Activated T-helper 2 cell treated with anti-CD3 and anti-CD28 coated beads, Interferon-gamma antibody, Interleukin-2, Interleukin-4, amounts not matched to agents 10 μg/mL and 5 μg/mL and 100 μg/mL, durations not matched to agents 14 hours and 24 hours and 36 hours (primary cell): Measurements from ENCODE around the gene POLH. TPM values are rescaled to one million over a fixed set of nuclear protein-coding genes. Genes with fewer than 3 reads are reported as not detected.
"Not testable (repeated sequence)": the region's sequence is repeated elsewhere in the genome, so short reads cannot be mapped to it uniquely, and the experiment has no call there.

ENCODE experiments used
- DNase-seq: peaks from one replicate; pipeline ENCODE4 v3.0.0; 2021; ENCODE audit warnings: low spot score
- H3K27ac Mint-ChIP-seq: one replicate; pipeline ENCODE4 v1.8.0; 2021; ENCODE audit warnings: mixed read lengths
- H3K27me3 Mint-ChIP-seq: one replicate; pipeline ENCODE4 v1.8.0; 2021; ENCODE audit warnings: low read depth, mixed read lengths
- H3K36me3 Mint-ChIP-seq: one replicate; pipeline ENCODE4 v1.8.0; 2021; ENCODE audit warnings: low read depth, mixed read lengths
- H3K4me1 Mint-ChIP-seq: one replicate; pipeline ENCODE4 v1.8.0; 2021; ENCODE audit warnings: low read depth, mixed read lengths
- H3K4me3 Mint-ChIP-seq: one replicate; pipeline ENCODE4 v1.8.0; 2021; ENCODE audit warnings: low read depth, mild to moderate bottlenecking, moderate library complexity, mixed read lengths
- H3K9me3 Mint-ChIP-seq: one replicate; pipeline ENCODE4 v1.8.0; 2021; ENCODE audit warnings: mixed read lengths
- intact Hi-C: fragments of 100-400 bp; cut with micrococcal nuclease; formaldehyde crosslinking; loops from one replicate; pipeline ENCODE4 v1.15.1; 2023
- total RNA-seq: library from RNA; stranded (reverse); gene quantifications from 2 replicates; pipeline ENCODE4 v1.2.3, GENCODE V29; 2022

POLH gene
- total RNA-seq, 1 donor from 2014 or later: 35.7 TPM

- Mint-ChIP-seq H3K27me3 (no peaks in the 10 kb centered on the region), H3K4me1 (peaks cover 33% of the 10 kb centered on the region), H3K36me3 (peaks cover 55% of the 10 kb centered on the region), H3K9me3 (no peaks in the 10 kb centered on the region), H3K4me3 (peak overlapping the region; percentile 65), H3K27ac (peak overlapping the region; percentile 36)
- intact Hi-C loops: loop anchor here (5.0 kb wide), 1 partner anchor 145 kb away; the partner anchor contains the start of gene VEGFA
- DNase-seq: no peak
Measured at GRCh38 chr6:43627008-43627825, 51.2 kb downstream of the POLH start.

- Mint-ChIP-seq H3K4me3 (peak overlapping the region; percentile 100), H3K9me3 (no peaks in the 10 kb centered on the region), H3K27me3 (no peaks in the 10 kb centered on the region), H3K36me3 (peaks cover 42% of the 10 kb centered on the region), H3K4me1 (peaks cover 33% of the 10 kb centered on the region), H3K27ac (peak overlapping the region; percentile 91)
- peak; percentile 45 for DNase-seq
- intact Hi-C loops: loop anchor here (1.0 to 5.0 kb wide), 6 partner anchors 16 to 698 kb away; partner anchors contain the start of genes MRPL14, POLH, POLR1C and RSPH9
Measured at GRCh38 chr6:43628393-43629103, 52.6 kb downstream of the POLH start.

GRCh38 chr6:43629104-43629504, 53.1 kb downstream of the POLH start, which contains the start of gene GTPBP2:
GTPBP2 (minus strand) TSS chr6:43629264; CDS start chr6:43629162, 102 bp downstream.
- Mint-ChIP-seq H3K4me1 (peaks cover 36% of the 10 kb centered on the region), H3K27me3 (no peaks in the 10 kb centered on the region), H3K9me3 (no peaks in the 10 kb centered on the region), H3K36me3 (peaks cover 37% of the 10 kb centered on the region), H3K27ac (peak within 1 kb of the TSS; percentile 98), H3K4me3 (peak within 1 kb of the TSS; percentile 100)
- intact Hi-C loops: loop anchor here (1.0 to 5.0 kb wide), 6 partner anchors 16 to 698 kb away; partner anchors contain the start of genes MRPL14, POLH, POLR1C and RSPH9
- DNase-seq: peak; percentile 97

GRCh38 chr6:43629505-43630300, 53.7 kb downstream of the POLH start:
- Mint-ChIP-seq H3K4me3 (peak overlapping the region; percentile 100), H3K4me1 (peaks cover 37% of the 10 kb centered on the region), H3K9me3 (no peaks in the 10 kb centered on the region), H3K36me3 (peaks cover 33% of the 10 kb centered on the region), H3K27ac (peak overlapping the region; percentile 98), H3K27me3 (no peaks in the 10 kb centered on the region)
- intact Hi-C loops: loop anchor here (1.0 to 5.0 kb wide), 6 partner anchors 15 to 699 kb away; partner anchors contain the start of genes MRPL14, POLH, POLR1C and RSPH9
- DNase-seq: peak; percentile 90

GRCh38 chr6:43630980-43631619, 55.1 kb downstream of the POLH start:
- Mint-ChIP-seq H3K4me1 (peaks cover 45% of the 10 kb centered on the region), H3K27me3 (no peaks in the 10 kb centered on the region), H3K36me3 (peaks cover 25% of the 10 kb centered on the region), H3K9me3 (no peaks in the 10 kb centered on the region), H3K27ac (peak overlapping the region; percentile 84), H3K4me3 (peak overlapping the region; percentile 70)
- no peak for DNase-seq
- intact Hi-C loops: no loop called here

- H3K4me3 Mint-ChIP-seq, H3K27ac Mint-ChIP-seq, DNase-seq, intact Hi-C loops, H3K9me3 Mint-ChIP-seq, H3K27me3 Mint-ChIP-seq: not testable (repeated sequence)
- Mint-ChIP-seq H3K4me1 (peaks cover 33% of the 10 kb centered on the region), H3K36me3 (peaks cover 16% of the 10 kb centered on the region)
Measured at GRCh38 chr6:43633002-43633401, 57.0 kb downstream of the POLH start.

- no peaks in the 10 kb centered on the region for H3K9me3 Mint-ChIP-seq
- intact Hi-C loops: loop anchor here (5.0 kb wide), 1 partner anchor 622 kb away; the partner anchor contains the start of gene SLC35B2
- H3K27me3 Mint-ChIP-seq: no peaks in the 10 kb centered on the region
- peaks cover 39% of the 10 kb centered on the region for H3K4me1 Mint-ChIP-seq
- no peak overlapping the region for H3K27ac Mint-ChIP-seq
- no peak for DNase-seq
- peak overlapping the region; percentile 92 for H3K4me3 Mint-ChIP-seq
- H3K36me3 Mint-ChIP-seq: peaks cover 27% of the 10 kb centered on the region
Measured at GRCh38 chr6:43634702-43635303, 58.8 kb downstream of the POLH start.

- H3K4me1 Mint-ChIP-seq: peaks cover 40% of the 10 kb centered on the region
- H3K9me3 Mint-ChIP-seq: no peaks in the 10 kb centered on the region
- H3K36me3 Mint-ChIP-seq: peaks cover 36% of the 10 kb centered on the region
- intact Hi-C loops: loop anchor here (5.0 kb wide), 1 partner anchor 622 kb away; the partner anchor contains the start of gene SLC35B2
- peak; percentile 86 for DNase-seq
- no peaks in the 10 kb centered on the region for H3K27me3 Mint-ChIP-seq
- peak within 1 kb of the TSS; percentile 92 for H3K4me3 Mint-ChIP-seq
- peak within 1 kb of the TSS; percentile 83 for H3K27ac Mint-ChIP-seq
Measured at GRCh38 chr6:43635387-43636307, 59.7 kb downstream of the POLH start, which contains the start of gene MAD2L1BP. MAD2L1BP (plus strand) TSS chr6:43635840; CDS start chr6:43635876, 36 bp downstream.

GRCh38 chr6:43636308-43636659, 60.3 kb downstream of the POLH start:
- DNase-seq: no peak
- Mint-ChIP-seq H3K9me3 (no peaks in the 10 kb centered on the region), H3K27me3 (no peaks in the 10 kb centered on the region), H3K4me1 (peaks cover 37% of the 10 kb centered on the region), H3K36me3 (peaks cover 37% of the 10 kb centered on the region), H3K4me3 (peak overlapping the region; percentile 92), H3K27ac (peak overlapping the region; percentile 83)
- intact Hi-C loops: loop anchor here (5.0 kb wide), 1 partner anchor 621 kb away; the partner anchor contains the start of gene SLC35B2

GRCh38 chr6:43639984-43640800, 64.2 kb downstream of the POLH start:
- intact Hi-C loops: loop anchor here (5.0 kb wide), 1 partner anchor 617 kb away; the partner anchor contains the start of gene SLC35B2
- no peak overlapping the region for H3K4me3 Mint-ChIP-seq
- no peak overlapping the region for H3K27ac Mint-ChIP-seq
- H3K36me3 Mint-ChIP-seq: peaks cover 50% of the 10 kb centered on the region
- H3K4me1 Mint-ChIP-seq: peaks cover 36% of the 10 kb centered on the region
- no peaks in the 10 kb centered on the region for H3K9me3 Mint-ChIP-seq
- no peak for DNase-seq
- no peaks in the 10 kb centered on the region for H3K27me3 Mint-ChIP-seq
